Measurements from ENCODE around the gene RNU5D-1.
"Not testable (repeated sequence)": the region's sequence is repeated elsewhere in the genome, so short reads cannot be mapped to it uniquely, and the experiment has no call there.

The RNU5D-1 gene

GRCh38 chr1:44730741-44731512 is at the start of gene RNU5D-1:
Gene RNU5D-1 (minus strand): TSS chr1:44731170.
- DNase-seq (ENCODE audit: low read depth in 2 of 2): peak; percentile 88 to 95

GRCh38 chr1:44780583-44781121 is 49.7 kb upstream of the RNU5D-1 start:
- no peak for DNase-seq (ENCODE audit: low read depth in 2 of 2)

GRCh38 chr1:44778705-44779576 is 48.0 kb upstream of the RNU5D-1 start:
- no peak for DNase-seq (ENCODE audit: low read depth in 2 of 2)

GRCh38 chr1:44777969-44778635 is 47.1 kb upstream of the RNU5D-1 start:
- DNase-seq (ENCODE audit: low read depth in 2 of 2): no peak

- no peak for DNase-seq (ENCODE audit: low read depth in 2 of 2)
These were observed 46.6 kb upstream of the RNU5D-1 start for GRCh38 chr1:44777547-44777946.

- DNase-seq (ENCODE audit: low read depth in 2 of 2): no peak
These were observed 45.7 kb upstream of the RNU5D-1 start for GRCh38 chr1:44776730-44777068.

- no peak for DNase-seq (ENCODE audit: low read depth in 2 of 2)
These were observed 45.2 kb upstream of the RNU5D-1 start for GRCh38 chr1:44775930-44776729.

- peak; percentile 72 to 78 for DNase-seq (ENCODE audit: low read depth in 2 of 2)
These were observed 44.3 kb upstream of the RNU5D-1 start, which contains the start of gene RPS8 for GRCh38 chr1:44775078-44775929. Gene RPS8 (plus strand): TSS chr1:44775540. CDS start chr1:44775597, 57 bp downstream.

GRCh38 chr1:44766421-44766820 is 35.5 kb upstream of the RNU5D-1 start:
- not testable (repeated sequence) for DNase-seq (ENCODE audit: low read depth in 2 of 2)

GRCh38 chr1:44760876-44761275 is 29.9 kb upstream of the RNU5D-1 start:
- no peak for DNase-seq (ENCODE audit: low read depth in 2 of 2)

- DNase-seq (ENCODE audit: low read depth in 2 of 2): no peak
These were observed 28.1 kb upstream of the RNU5D-1 start for GRCh38 chr1:44759077-44759476.

- DNase-seq (ENCODE audit: low read depth in 2 of 2): no peak
These were observed 26.4 kb upstream of the RNU5D-1 start for GRCh38 chr1:44757420-44757819.

GRCh38 chr1:44747878-44748277 is 16.9 kb upstream of the RNU5D-1 start:
- DNase-seq (ENCODE audit: low read depth in 2 of 2): no peak

GRCh38 chr1:44743211-44743610 is 12.2 kb upstream of the RNU5D-1 start:
- DNase-seq (ENCODE audit: low read depth in 2 of 2): no peak

GRCh38 chr1:44740179-44740617 is 9.2 kb upstream of the RNU5D-1 start:
- no peak for DNase-seq (ENCODE audit: low read depth in 2 of 2)

GRCh38 chr1:44739307-44740178 is 8.6 kb upstream of the RNU5D-1 start, which contains the start of gene KIF2C:
Gene KIF2C (plus strand): TSS chr1:44739837. CDS start chr1:44739933, 96 bp downstream.
- DNase-seq (ENCODE audit: low read depth in 2 of 2): peak; percentile 90 to 95

- not testable (repeated sequence) for DNase-seq (ENCODE audit: low read depth in 2 of 2)
These were observed 8.0 kb upstream of the RNU5D-1 start for GRCh38 chr1:44738953-44739306.

- DNase-seq (ENCODE audit: low read depth in 2 of 2): no peak
These were observed 5.0 kb upstream of the RNU5D-1 start for GRCh38 chr1:44735992-44736391.

GRCh38 chr1:44733784-44734183 is 2.8 kb upstream of the RNU5D-1 start:
- no peak for DNase-seq (ENCODE audit: low read depth in 2 of 2)
